B cell (primary cell): ENCODE measurements around the gene OFD1.

Source experiments
- EZH2 ChIP-seq: IDR thresholded peaks from 2 replicates; pipeline ENCODE4 v1.6.1; 2012; ENCODE audit warnings: borderline replicate concordance, low read depth, mild to moderate bottlenecking, moderate library complexity, low read length; ENCODE audit not compliant: insufficient read depth, poor library complexity, severe bottlenecking
- TF ChIP-seq, protein P1 (sequence below): fragments of 200-600 bp; IDR thresholded peaks from one replicate; pipeline ENCODE4 v1.8.0; 2022; ENCODE audit warnings: antibody characterized with exemption, mild to moderate bottlenecking

DNA sequence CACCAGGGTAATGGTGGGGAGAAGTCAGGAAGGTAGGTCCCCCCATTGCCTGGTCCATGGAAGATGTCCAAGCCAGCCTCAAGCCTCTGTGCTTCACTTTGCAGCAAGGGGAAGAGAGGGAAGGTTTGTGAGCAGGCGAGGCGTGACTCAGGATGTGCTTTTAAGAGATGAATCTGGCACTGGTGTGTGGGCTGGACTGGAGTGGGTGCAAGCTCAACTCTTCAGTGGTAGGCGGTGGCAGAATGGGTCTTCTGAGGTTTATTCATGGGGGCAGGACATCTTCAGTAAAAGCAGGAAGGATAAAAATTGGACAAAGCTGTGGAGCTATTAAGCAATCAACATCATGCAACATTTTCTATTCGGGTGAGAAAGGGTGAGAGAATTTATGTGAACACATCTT, 63.0 kb downstream of the OFD1 start:
- TF ChIP-seq, protein P1, sequence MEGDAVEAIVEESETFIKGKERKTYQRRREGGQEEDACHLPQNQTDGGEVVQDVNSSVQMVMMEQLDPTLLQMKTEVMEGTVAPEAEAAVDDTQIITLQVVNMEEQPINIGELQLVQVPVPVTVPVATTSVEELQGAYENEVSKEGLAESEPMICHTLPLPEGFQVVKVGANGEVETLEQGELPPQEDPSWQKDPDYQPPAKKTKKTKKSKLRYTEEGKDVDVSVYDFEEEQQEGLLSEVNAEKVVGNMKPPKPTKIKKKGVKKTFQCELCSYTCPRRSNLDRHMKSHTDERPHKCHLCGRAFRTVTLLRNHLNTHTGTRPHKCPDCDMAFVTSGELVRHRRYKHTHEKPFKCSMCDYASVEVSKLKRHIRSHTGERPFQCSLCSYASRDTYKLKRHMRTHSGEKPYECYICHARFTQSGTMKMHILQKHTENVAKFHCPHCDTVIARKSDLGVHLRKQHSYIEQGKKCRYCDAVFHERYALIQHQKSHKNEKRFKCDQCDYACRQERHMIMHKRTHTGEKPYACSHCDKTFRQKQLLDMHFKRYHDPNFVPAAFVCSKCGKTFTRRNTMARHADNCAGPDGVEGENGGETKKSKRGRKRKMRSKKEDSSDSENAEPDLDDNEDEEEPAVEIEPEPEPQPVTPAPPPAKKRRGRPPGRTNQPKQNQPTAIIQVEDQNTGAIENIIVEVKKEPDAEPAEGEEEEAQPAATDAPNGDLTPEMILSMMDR: no peak
- no peak for TF ChIP-seq EZH2
